ENCODE measurements around the gene TMPRSS7.

Gene TMPRSS7

DNA sequence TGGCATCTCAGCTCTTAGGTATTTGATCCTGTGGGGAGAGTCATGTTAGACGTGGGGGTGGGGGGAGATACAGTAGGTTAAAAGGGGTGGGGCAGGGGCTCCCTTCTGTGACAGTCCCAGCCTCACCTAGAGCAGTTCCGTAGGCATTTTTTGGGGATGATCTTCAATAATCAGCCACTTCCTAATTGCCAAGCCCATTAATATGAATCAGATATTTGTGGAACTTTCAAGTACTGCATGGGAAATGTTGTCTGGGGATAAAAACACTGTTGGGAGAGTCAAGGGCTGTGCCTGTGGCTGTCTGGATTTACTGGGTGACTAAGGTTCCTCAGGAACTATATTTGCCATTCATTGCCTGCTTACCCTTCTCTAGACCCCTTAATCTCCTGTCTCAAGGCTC, 61.2 kb downstream of the TMPRSS7 start:
- DNase-seq (ENCODE audit: low read depth in 1 of 2, low spot score in 1 of 2): no peak

DNA sequence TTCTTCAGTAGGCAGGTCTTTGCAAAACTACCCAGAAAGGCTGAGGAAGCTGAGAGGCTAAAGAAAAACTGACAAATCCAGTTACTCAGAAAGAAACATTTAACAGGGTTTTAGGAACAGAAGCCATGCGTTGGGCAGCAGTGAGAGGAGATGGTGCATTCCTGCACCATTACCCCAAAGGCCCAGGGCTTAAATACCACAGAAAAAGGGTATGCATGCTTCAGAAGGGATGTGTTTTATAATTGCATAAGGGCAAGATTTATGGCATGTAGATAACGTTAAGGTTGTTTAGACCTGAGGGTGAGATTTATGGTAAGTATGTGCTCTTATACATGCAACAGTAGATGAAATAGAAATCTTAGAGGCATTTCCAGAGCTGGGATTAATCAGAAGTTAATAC, 61.6 kb downstream of the TMPRSS7 start:
- no peak for DNase-seq (ENCODE audit: low read depth in 1 of 2, low spot score in 1 of 2)

DNA sequence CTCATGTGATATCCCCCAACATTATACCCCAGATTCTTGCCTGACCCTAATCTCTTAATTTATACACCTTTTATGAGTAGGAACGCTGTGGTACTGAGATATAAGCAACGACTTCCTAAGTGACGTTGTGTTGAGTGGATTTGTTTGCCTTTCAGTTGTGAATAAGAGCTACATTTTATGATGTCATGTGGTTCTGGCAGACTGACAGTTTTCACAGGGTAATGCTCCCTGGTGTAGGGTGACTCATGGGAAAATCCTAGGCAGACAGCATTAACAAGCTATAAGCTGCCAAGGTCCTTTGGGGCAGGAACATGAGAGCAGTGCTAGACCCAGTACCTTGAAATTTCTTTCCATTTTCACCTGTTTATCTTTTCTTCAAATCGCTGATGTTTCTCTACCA, 62.8 kb downstream of the TMPRSS7 start:
- DNase-seq (ENCODE audit: low read depth in 1 of 2, low spot score in 1 of 2): no peak

DNA sequence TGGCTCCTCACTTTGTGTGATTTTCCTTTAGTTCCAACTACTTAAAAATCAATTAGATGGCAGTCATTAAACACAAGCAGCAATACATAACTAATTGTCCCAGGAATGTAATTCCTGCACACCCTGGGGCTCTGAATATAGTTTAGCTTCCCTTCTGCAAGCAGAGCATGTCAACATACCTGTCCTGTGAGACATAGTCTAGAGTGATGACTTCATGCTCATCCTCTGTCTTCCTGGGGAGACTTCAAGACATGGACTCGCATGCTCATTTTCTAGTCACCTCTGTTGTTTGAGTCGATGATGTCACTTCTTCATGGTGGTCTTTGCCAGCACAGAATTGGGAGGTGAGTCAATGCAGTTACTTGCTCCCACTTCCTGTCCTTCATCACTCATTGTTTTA, 67.4 kb downstream of the TMPRSS7 start:
- no peak for DNase-seq (ENCODE audit: low read depth in 1 of 2, low spot score in 1 of 2)

DNA sequence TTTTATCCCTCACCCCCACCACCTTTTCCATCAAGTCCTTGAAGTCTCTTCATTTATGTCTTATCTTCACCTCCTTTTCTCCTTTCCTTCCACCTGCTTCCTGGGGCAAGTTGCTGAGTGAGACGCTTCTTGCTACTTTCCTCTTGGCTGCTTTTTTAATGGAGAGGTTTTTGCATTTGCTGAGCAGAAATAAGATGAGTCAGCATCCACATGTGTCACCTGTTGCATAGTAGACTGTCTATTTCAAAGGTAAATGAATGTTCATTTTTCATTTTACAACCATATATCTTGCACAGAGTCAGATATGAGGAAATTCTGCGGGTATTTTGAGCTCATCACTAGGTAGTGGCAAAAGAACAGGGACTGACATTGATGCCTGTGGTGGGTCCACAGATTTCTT, 70.2 kb downstream of the TMPRSS7 start:
- DNase-seq (ENCODE audit: low read depth in 1 of 2, low spot score in 1 of 2): no peak

DNA sequence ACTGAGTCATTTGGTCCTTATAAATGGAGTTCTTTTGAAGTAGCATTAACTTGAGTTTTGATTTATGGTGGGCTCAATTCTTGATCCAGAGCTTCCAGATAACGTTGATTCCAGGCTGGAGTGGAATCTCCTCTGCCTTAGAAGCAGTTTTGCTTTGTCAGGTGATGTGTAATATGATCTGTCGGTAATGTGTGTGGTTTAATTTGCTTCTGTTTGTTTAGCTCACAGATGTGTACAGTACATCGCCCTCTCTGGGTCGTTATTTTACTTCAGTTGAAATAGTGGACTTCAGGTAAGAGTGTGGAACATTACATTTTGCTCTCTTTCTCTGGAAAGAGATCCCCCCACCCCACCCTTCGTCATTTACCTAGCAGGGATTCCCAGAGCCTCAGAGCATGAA, 74.8 kb downstream of the TMPRSS7 start:
- no peak for DNase-seq (ENCODE audit: low read depth in 1 of 2, low spot score in 1 of 2)

DNA sequence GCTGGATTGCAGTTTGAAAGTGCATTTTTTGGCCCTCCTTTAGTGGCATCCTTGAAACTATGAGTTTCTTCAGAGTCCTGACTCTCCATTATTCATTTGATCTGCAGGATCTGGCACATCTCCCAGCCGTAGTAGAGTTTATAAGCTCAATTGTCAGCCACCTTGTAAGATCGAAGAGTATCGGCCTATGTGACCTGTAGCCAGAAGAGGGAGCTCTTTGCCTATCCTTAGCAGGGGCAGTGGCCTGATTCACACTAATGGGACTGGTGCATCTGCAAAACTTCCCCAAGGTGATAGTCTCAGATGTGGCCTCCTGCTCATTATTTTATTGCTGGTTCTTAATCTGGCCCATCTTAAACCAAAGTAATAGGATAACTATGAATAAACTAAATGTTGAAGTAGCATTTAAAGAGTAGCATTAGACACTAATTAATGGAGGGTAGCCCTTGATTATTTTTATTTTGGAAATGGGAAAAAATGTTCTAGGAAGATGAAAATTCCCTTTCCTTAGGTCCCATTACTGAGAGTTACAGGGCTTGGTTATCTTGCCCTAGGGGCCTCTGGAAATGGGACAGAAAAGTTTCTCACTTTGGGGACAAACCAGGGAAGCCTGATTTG, 77.4 kb downstream of the TMPRSS7 start:
- DNase-seq (ENCODE audit: low read depth in 1 of 2, low spot score in 1 of 2): peak; percentile 20 to 35

DNA sequence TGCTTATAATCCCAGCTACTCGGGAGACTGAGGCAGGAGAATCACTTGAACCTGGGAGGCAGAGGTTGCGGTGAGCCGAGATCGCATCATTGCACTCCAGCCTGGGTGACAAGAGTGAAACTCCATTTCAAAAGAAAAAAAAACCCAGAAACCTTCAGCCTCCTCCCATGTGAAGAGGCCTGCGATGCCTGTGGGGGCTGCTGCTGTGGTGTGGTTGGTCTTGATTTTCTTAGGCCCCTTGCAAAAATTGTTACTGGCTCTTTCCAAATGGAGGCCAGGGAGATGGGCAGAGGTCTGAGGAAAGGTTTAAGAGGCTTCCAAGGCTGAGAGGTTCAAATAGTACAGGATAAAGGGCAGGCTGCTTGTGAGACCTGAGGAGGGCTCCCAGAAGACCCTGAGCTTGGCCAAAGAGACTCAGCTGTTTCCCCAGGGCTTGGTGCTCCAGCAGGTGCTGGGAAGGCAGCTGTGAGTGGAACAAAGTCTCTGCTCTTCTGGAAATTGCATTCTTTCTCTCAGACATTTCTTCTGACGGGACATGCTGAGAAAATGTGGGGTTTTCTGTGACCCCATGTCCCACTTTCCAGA, 80.1 kb downstream of the TMPRSS7 start:
- no peak for DNase-seq (ENCODE audit: low read depth in 1 of 2, low spot score in 1 of 2)

DNA sequence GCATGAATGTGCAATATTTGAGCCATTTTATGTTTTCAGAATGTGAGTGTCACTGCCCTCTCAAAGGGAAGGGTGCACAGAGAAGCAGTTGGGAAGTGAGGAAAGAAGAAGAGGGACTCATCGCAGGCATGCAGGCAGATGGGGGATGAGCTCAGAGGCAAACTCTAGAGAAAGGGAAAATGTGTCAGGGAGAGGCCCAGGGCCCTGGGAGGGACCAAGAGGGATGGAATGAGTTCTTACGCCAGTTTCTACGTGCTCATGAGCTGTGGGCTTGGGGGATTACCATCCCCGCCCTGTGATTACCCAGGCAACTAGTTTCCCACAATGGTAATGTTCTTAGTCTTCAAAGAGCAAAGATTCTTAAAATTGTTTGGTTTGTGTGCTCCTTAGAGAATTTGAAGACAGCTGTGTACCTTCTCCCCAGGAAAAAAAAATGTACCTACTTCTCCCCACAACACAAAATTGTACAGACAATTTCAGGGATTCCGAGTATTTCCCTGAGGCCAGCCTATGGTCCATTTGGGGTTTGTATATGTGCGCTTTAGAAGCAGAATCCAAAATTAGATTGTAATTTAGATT, 80.7 kb downstream of the TMPRSS7 start:
- DNase-seq (ENCODE audit: low read depth in 1 of 2, low spot score in 1 of 2): no peak

DNA sequence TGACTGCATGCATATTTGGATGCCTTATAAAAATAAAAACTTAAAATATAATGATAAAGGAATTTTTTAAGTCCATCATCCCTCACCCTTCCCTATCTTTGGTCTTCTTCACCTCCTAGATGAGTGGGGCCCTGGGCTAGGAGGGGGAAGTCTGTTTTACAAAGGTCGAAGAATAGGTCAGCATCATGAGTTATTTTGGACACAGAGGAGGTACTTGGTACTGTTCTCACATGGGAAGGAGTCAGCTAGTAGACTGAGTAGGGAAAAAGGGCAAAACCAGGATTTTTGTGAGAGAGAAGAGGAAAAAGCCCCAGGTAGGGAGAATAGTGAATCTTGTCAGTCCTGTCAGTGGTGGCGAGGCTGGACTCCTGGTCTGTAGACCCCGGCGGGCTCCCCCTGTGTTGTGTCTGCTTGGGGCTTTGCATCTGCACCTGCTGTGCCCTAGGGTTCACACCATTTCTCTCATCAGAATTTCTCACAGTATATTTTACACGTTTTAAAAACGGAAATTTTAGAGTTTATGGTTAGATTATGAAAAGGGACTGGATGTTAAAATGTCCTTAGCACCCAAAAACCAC, 81.4 kb downstream of the TMPRSS7 start:
- no peak for DNase-seq (ENCODE audit: low read depth in 1 of 2, low spot score in 1 of 2)

DNA sequence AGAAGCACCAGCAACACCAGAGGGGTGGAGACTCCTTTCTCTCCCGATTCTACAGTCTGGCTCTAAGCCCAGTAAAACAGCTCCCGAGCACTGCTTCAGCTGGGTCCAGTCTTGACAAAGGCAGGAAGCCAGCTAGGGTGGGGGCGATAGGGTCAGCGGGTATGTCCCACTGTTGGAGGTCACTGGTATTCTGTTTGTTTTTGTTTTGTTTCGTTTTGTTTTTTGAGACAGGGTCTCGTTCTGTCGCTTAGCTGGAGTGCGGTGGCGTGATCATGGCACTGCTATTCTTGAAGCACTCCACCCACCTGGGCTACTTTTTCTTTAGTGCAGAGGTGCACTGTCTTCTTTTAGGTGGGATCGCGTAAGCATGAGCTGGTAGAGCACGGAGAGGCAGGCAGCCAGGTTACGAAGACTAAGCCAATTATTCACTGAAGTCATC, 82.2 kb downstream of the TMPRSS7 start:
- no peak for DNase-seq (ENCODE audit: low read depth in 1 of 2, low spot score in 1 of 2)

DNA sequence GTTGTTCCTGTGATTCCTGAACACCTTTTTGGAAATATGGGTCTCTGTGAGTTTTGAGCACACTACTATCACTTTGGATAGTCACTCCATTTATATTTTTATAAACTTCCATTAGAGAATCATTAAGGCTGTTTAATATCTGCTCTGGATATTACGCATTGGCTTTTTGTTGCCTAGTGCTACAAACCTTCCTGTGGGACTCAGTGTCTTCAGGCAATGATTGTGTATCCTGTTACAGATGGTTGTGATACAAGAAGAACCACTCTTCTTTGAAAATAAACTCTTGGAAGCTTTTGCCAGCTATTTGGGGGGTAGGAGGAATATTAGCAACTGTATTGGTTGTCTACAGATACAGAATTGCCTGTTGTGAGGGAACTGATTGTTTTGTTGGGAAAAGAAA, 82.9 kb downstream of the TMPRSS7 start:
- DNase-seq (ENCODE audit: low read depth in 1 of 2, low spot score in 1 of 2): no peak

DNA sequence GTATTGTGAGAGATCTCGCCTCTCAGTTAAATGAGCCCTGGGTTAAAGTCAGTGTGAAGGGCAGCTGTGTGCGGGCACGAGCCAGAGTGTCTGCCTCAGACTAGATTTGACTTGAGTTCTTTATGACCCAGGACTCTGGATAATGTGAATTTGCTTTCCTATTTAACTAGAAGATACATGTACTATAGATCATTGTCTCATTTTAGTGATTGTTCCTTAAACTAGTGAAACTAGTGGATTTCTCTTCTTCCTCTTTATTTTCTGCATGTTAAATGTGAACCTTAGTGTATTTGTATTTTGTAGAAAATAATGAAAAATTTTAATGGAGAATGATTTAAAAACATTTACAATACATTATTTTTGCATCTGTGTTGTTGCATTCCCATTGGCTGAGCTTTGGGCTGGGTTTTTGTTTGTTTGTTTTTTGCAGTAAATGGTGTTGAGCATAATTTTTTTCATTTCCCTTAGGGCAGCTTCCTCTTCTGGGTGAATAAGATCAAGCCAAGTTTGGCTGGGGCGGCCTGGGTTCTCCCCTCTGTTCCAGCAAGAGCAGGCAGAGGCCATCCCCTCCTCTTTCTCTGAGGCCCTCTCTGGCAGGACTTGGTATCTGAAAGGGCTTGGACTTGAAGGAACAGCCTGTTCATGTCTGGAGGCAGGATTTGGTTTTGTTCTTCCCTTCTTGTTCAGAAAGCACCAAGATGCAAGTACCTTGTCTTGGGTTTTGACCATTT, 83.5 kb downstream of the TMPRSS7 start:
- DNase-seq (ENCODE audit: low read depth in 1 of 2, low spot score in 1 of 2): no peak

DNA sequence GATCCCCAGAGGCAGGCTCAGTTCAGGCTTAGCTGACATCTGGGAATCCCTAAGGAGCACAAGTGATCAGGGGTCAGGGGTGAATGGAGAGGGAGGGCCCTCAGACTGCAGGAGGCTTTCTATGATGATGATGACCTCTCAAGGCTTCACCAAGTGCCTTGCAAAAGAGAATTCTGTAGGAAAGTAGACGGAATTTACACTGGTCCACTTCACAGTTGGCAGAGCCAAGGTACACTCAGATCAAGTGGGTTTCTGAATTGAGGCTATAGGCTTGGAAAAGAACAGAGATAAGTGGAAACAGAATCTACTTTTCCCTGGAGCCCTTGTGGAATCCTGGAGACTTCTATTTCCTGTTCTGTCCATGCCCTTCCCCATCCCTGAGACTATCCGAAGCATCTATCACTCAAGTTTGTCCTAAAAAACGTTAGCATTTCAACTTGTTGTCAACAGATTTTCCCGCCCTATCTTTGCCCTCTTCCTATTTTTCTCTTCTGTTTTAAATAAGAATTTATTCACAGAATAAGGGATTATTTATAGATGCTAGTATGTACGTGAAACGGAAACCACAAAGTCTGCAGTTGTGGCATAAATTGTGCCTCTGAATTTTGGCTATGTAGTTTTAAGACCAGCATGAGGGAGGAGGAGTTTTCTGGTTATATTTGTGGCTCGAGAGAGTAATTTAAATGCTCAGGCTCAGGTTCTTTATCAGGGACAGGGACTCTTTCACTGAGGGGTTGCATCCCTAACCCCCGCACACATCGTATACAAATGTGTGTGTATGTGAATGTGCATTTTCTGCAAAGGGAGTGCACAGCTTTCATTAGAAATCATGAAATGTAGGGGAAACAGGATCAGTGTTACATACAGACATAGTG, 85.7 kb downstream of the TMPRSS7 start:
- DNase-seq (ENCODE audit: low read depth in 1 of 2, low spot score in 1 of 2): no peak

DNA sequence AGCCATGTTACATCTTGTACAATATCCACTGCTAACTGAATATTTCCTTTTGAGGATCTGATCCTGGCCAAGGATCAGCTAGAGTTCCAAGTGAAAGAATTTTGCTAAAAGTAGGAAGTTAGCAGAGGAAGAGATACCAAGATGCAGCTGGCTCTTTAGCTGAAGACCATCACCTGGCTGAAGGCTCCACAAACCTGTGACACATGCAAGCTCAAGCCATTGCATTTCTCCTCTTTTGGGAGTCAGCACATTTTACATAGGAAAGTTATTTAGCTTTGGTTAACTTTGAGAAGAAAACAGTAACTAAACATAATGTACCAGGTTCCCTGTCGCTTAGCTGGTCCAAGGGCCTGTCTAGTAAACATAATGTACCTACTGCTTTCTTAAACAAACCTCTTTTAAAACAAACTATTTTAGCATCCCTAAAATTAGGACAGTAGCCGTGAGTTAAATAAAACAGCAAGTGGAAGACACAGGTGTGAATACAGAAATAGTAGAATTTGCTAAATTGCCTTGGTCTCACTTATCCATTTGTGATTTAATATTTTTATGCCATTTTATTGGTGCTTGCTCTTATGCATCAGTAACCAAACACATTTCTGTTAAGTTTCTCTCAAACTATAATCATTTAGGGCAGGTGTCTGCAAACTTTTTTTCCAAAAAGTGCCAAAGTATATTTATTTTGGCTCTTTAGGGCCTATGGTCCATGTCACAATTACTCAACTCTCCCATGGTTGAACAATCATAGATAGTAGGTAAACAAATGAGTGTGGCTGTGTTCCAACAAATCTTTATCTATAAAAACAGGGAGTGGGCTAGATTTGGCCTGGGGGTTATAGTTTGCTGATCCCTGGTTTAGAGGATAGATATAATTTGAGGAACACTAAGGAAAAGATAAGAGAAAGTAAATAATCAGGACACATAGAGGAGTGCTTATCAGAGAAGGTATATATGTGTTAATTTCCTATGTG, 87.3 kb downstream of the TMPRSS7 start:
- DNase-seq (ENCODE audit: low read depth in 1 of 2, low spot score in 1 of 2): no peak

DNA sequence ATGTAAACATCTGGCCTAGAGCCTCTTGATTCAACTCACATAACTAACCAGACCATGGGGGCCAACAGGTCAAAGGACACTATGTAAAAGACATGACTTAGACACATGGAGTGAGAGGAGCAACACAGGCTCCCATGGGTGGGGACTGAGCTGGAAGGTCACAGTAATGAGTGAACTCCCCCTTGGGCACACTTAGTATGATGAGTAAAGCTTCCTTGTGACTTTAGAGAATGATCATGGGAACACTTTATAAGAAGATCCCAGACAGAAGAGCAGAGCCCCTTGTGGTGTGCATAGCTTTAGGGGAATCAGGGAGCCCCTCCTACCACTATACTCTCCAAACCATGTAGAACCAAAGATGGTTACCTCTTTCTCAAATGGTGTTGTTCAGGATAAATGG, 88.3 kb downstream of the TMPRSS7 start:
- no peak for DNase-seq (ENCODE audit: low read depth in 1 of 2, low spot score in 1 of 2)

DNA sequence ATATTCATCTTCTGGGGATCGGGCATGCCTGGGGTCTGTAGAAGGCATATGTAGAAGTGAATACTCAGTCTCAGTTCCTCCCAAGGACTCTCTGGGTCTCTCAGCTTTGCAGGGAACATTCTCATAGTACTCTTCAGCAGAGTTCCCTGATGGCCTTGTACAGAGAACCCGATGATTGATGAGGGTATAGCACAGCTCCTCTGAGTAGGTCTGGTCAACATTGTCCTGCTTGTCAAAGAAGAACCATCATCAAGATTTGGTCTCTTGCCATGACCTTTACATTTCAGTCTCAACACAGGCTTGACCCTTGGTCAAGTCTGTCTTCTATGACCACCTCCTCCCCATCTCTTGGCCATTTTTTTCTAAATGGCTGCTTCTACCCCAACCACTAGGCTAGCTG, 89.0 kb downstream of the TMPRSS7 start:
- DNase-seq (ENCODE audit: low read depth in 1 of 2, low spot score in 1 of 2): no peak

DNA sequence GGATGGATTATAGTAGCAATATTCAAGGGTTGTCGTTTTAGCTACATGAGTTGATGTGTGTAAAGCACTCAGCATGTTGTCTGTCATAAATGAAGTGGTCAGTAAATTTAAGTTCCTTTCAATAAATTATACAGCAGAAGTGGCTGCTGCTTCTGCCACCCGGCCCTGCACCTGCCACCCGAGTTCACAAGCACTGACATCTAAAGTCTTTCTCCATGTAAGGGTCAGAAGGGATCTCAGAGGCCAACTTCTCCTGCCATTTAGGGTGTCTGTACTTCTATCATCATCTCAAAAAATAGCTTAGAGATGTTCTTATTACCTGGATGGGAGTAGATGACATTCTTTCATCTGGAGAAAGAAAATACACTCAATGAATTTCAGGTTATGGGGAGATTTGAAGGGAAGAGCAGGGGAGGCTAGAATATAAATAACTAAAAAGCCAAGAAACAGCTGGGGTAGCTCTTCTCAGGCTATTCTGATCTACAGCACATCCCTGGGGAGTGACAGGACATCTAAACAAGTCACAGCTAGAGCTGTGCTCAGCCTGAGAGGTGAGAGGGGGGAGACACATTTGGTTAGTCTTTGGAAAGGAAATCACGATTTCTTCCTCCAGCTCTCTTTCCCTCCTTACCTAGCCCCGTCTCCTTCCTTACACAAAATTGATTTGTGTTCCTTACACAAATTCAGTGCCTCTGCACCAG, 90.5 kb downstream of the TMPRSS7 start:
- no peak for DNase-seq (ENCODE audit: low read depth in 1 of 2, low spot score in 1 of 2)

DNA sequence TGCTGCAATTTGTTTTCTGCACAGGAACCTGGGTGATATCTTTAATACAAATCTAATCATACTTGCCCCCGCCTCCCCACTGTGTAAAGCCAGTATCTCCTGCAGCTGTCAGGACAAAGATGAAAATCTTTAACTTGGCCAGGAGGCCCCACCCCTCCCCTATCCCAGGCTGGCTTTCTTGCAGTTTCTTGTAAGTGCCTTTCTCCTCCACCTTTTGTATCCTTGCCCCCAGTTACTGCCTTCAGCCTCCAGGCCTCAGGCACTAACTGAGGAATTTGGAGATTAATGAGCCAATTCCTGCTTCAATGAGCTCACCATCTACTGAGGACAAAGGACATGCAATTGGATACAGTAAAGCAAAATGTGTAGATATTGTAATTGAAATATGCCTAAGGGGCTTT, 92.0 kb downstream of the TMPRSS7 start:
- DNase-seq (ENCODE audit: low read depth in 1 of 2, low spot score in 1 of 2): no peak

Measured in activated T-helper 1 cell treated with anti-CD3 and anti-CD28 coated beads, Interleukin-2, amount 50 U/mL, for 16 hours (primary cell).